ENCODE results near the gene MCUR1. TPM values are rescaled to one million over a fixed set of nuclear protein-coding genes. Genes with fewer than 3 reads are reported as not detected.
"Not testable (repeated sequence)": the region's sequence is repeated elsewhere in the genome, so short reads cannot be mapped to it uniquely, and the experiment has no call there.

The MCUR1 gene
- total RNA-seq, 1 donor from 2014 or later = 34.6 TPM

DNA sequence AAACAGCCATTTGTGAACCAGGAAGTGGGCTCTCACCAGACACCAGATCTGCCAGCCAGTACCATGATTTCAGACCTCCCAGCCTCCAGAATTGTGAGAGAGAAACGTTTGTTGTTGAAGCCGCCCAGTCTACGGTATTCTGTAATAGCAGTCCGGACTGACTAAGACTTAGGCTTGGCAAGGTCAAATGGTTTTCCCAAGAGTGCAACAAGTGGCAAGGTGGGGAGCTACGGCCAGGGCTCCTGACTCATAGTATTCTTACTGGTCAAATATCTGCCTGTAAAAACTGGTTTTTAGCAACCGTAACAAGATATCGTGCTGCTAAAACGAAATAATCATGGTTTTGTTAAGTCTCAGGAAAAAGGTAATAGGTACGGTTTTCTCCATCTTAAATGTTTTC, 37.8 kb downstream of the MCUR1 start:
- no peak for DNase-seq

DNA sequence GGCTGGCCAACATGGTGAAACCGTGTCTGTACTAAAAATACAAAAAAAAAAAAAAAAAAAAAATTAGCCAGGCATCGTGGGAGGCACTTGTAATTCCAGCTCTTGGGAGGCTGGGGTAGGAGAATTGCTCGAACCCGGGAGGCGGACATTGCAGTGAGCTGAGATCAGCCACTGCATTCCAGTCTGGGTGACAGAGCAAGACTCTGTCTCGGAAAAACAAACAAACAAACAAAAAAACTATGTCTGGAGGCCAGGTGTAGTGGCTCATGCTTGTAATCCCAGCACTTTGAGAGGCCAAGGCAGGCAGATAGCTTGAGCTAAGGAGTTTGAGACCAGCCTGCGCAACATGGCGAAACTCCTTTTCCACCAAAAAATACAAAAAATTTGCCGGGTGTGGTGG, 38.9 kb downstream of the MCUR1 start:
- DNase-seq = not testable (repeated sequence)

DNA sequence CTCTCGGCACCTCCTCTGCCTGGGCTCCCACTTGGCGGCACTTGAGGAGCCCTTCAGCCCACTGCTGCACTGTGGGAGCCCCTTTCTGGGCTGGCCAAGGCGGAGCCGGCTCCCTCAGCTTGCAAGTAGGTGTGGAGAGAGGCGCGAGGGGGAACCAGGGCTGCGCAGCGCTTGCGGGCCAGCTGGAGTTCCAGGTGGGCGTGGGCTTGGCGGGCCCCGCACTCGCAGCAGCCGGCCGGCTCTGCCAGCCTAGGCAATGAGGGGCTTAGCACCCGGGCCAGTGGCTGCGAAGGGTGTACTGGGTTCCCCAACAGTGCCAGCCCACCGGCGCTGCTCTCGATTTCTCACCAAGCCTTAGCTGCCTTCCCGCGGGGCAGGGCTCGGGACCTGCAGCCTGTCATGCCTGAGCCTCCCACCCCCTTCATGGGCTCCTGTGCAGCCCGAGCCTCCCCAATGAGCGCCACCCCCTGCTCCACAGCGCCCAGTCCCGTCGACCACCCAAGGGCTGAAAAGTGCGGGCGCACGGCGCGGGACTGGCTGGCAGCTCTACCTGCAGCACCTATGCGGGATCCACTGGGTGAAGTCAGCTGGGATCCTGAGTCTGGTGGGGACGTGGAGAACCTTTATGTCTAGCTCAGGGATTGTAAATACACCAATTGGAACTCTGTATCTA, 41.9 kb downstream of the MCUR1 start:
- DNase-seq = not testable (repeated sequence)

DNA sequence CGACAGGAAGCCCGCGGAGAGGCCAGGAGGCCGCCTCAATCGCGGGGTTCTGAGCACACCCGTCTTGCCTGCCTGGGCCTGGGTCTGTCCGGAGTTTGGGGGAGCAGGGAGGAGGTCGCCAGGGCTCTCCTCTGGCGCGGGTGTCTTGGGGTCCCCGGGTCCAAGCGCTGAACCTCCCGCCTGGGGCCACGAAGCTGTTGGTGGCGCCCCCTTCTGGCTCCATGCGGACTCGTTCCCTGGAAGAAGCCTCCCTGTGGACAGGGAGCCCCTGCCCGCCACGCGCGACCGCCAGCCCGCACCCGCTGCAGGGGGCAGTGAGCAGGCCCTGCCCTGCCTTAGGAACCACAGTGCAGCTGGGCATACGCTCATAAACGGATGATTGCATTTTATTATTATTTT, 44.7 kb downstream of the MCUR1 start:
- no peak for DNase-seq

DNA sequence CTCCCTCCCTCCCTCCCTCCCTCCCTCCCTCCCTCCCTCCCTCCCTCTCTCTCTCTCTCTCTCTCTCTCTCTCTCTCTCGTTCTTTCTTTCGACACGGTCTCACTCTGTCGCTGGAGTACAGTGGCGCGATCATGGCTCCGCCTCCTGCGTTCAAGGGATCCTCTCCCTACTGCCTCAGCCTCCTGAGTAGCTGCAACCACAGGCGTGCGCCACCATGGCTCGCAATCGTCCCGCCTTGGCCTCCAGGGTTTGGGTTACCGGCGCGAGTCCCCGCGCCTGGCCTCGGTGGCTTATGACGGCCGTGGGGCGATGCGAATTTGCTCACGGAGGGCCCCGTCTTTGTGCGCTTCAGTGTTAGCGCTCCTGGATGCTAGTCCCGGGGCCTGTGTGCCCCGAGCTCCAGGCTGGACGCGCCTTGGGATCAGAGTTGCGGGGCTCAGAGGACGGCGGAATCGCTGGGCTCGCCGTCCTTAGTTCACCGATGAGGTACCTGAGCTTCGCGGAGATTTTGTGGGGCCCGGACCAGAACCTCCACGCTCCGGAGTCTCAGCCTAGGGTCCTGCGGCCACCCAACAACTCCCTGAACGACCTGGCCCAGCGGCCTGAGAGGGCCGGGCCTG, 45.2 kb downstream of the MCUR1 start:
- no peak for DNase-seq

DNA sequence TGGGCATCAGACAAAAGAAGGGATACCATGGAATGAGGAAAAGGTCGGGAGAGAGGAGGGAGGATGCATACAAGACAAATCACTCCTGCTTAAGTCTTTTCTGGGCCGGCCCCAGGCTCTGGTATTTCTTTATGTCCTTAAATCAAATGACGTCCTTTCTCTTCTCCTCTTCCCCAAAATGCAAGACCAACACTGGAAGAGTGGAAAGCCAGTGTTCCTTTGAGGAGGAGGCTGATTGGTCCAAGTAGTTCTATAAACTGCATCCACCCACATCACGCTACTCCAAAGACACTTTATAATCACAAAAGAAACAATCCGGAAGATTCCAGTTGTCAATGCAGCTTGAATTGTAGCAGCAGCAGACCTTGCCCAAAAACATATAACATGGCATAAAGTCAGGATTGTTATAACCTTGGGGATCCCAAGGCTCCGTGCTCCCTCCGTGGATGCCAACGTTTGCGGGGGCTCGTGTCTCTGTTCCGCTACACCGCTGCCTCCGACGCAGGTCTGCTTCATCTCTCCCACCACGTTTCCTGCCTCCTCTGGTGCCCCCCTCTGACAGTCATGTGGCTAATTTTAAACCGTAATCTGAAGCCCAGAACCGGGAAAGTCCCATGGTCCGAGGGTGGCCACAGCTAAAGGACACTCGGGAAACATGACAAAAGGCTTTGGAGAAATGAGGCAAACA, 47.1 kb downstream of the MCUR1 start:
- peak; percentile 39 for DNase-seq

DNA sequence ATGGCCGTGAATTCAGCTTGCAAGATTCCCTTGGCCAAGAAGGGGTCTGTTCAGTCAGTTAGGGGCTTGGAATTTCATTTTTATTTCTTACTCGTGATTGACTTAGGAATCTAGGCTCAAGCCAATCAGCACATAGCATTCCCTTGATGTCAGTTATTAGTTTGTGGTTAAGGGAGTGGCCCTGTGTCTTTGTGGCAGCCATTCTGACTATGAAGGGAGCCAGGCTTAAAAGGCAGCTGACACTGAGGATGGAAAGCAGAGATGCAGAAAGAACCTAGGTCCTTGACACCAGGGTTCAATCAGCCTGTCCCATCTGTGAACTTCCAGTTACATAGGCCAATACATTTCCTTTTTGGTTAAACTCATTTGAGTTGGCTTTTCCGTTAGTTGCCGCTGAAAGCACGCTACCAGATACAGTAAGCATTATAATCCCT, 48.1 kb downstream of the MCUR1 start:
- no peak for DNase-seq

DNA sequence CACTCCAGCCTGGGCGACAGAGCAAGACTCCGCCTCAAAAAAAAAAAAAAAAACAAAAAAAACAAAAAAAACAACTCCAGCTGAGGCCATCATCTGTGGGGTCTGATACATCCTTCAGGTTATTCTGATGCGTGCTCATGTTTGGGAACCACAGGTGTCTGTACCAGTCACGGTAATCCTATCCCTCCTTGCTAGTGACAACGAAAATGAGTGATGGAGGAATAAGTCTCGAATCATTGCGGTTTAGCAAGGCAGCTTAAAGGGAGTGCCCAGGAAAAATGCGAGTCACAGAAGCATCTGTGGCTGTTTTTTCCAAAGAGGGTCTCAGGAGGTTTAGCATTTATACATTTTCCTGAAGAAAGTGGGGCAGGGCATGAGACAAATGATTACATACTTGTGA, 48.8 kb downstream of the MCUR1 start:
- DNase-seq = no peak

DNA sequence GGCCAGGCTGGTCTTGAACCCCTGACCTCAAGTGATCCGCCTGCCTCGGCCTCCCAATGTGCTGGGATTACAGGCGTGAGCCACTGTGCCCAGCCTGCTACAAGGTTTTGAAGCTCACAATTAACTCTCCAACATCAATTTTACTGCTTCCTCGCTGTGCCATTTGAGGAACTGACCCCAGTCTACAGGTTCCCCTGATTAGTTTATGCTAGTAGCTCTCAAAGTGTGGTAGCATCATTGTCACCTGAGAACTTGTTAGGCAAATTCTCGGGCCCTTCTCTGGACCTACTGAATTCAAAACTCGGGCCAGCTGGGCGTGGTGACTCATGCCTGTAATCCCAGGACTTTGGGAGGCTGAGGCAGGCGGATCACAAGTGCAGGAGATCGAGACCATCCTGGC, 49.4 kb downstream of the MCUR1 start:
- no peak for DNase-seq

DNA sequence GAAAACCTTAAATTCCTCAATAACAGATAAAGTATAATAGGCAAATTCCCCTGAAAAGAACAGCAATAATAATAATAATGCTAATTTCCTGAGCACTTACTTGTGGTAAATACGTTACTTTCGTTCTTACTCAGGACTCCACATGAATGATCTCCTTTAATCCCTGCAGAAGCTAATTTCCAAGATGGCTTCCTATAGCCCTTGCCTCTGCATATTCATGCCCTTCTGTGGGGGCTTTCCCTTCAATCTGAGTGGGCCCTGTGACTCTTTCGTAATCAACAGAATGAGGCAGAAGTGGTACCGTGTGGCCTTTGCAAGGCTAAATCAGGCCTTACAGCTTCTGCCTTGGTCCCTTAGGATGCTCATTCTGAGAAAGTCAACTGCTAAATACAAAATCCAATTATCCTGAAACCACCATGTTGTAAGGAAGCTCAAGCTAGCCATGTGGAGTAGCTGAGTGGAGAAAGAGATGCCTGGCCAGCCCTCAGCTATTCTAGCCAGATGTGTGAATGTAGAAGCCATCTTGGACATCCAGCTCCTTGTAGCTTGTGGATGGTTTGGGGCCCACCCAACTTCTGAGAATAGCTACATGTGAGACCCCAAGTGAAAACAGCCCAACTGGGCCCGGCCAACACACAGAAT, 50.5 kb downstream of the MCUR1 start:
- no peak for DNase-seq

DNA sequence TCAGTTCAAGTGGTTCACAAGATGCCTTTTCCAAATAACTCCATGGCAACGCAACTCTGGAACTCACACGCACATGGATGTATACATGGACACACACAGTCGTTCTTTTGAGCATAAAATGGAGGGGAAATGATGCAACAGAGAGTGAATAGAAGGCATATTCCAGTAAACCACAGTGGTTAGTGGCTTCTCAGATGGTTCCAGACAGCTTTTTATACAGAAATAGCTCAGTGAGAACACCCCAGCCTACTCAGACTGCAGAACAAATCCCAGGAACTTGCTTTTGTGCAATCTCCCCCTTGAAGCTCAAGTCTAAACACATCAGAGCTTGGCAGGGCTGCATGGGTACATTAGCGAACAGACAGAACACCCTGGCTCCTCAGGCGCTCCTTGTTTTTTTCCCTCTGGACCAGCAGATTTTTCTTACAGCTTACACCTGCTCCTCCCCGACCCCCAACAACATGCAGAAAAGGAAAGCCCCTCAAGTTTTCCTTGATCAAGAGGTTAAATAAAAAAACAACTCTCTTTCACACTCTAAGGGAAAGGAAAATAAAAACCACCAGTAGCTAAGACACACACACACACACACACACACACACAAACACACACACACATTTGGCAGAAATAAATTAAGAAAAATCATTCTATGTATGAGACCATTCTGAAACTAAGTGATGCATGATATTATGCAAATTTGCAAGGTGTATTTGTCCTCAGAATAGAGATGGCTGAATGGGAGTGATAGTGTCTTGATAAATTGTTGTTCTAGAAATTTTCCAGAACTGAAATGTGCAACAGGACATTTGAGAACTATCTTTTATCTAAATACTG, 51.5 kb downstream of the MCUR1 start:
- DNase-seq = peak; percentile 68

DNA sequence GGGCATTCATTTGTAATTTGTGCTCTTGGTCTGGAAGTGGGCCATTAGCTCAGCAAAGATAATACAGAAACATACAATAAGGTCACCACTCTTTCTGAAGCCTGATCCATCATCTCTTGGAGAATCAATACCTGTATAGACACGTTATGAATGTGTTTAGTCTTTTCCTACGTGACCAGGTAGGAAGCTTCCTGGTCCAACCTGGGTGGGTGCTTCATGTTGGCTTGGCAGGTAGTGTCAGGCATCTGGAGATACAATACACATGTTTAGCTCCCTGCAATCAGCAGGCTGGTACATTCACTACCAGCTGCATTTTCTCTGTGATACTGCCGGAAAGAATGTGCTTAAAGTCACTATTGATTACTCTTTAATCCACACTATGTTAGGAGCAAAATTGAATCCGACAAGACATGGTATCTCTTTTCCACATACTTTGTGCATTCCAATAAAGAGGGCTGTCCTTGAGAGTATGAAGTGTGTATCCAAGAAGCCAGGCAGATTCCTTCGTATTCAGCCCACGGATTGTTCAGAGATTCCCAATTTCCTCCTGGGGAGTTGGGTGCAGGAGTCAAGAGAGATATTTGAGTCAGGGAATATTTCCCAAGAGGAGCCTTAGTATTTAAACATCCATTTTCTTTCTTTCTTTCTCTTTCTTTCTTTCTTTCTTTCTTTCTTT, 52.9 kb downstream of the MCUR1 start:
- DNase-seq = no peak

DNA sequence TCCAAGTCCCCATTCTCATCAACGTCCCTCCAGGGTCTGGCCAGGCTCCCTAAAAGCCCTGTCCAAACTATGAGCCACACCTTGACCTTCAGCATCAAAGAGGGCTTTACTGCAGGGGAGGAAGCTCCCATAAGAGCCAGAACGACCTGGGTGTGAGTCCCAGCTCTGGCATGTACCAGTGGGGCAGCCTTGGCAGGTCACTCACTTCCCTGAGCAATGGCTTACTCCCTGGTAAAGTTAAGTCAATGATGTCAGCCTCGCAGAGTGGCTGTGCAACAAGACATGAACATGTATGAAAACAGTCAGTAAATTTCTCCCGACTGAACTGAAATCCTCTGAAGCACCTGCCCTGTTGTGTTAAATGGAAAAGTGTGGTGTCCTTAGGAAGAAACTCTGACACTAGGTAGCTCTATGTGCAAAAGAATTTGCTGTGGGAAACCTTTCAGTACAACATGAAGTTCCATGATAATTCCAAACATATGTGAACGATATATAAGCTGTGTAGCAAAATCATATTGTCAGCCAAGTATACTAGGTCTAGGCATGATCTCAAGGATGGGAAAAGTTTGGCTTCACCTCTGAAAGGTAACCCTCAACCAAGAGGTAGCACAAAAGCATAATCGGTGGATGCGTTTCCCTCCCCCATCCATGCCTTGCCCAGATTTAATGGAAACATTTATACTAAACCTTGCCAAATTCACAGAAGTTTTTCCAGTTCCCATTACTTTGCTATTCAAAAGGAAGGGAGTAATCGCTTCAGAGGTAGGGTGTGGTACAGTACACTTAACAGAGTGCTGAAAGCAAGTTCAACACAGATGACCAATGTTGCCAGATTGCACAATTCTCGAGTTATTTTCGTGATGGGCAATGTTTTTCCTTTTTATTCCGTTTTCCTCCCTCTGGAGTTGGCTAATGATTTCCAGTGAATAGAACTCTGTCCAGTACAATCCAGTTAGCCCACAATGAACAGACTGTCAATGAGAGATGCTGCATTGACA, 53.8 kb downstream of the MCUR1 start:
- no peak for DNase-seq

DNA sequence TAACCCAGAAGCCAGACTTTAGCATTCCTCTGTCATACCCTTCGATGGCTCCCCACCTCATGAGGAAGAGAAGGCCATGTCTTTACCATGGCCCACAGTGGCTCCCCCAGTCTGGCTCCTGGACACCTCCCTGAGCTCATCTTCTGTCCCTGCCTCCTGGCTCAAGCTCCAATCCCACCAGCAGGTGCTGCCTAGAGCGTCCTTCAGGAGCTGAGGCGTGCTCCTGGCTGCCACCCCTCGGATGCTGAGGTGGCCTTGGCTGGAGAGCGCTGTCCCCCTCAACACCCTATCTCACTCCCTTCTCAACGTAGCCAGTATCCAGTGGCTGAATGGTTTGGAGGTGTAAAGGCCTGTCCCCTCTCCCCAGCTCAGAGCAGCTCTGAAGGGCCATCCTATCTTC, 55.3 kb downstream of the MCUR1 start:
- DNase-seq = no peak

DNA sequence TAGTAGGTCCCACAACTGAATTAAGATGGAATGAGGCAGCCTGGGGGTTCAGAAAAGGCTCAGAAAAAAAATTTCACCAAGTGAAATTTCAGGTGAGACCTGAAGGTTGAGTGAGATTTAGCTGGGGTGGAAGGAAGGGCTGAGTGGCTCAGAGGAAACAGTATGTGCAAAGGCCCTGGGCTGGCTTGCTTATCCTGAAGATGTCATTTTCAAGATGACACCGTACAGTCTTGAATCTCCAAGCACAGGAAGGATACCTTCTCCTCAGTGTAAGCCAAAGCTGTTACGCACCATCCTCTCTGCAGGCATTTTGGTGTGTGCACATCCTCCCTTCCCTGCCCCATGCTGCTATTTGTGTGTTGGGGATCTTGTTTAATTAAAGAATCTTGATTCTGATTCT, 59.7 kb downstream of the MCUR1 start:
- DNase-seq = no peak

DNA sequence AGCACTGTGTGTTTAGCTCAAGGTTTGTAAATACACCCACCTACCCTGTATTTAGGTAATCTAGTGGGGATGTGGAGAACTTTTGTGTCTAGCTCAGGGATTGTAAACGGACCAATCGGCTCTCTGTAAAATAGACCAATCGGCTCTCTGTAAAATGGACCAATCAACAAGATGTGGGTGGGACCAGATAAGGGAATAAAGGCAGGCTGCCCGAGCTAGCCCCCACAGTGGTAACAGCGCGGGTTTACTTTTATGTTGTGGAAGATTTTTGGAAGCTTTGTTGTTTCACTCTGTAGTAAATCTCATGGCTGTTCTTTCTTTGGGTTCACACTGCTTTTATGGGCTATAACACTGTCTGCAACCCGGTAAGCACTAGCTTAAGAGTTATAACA, 70.6 kb downstream of the MCUR1 start:
- no peak for DNase-seq

DNA sequence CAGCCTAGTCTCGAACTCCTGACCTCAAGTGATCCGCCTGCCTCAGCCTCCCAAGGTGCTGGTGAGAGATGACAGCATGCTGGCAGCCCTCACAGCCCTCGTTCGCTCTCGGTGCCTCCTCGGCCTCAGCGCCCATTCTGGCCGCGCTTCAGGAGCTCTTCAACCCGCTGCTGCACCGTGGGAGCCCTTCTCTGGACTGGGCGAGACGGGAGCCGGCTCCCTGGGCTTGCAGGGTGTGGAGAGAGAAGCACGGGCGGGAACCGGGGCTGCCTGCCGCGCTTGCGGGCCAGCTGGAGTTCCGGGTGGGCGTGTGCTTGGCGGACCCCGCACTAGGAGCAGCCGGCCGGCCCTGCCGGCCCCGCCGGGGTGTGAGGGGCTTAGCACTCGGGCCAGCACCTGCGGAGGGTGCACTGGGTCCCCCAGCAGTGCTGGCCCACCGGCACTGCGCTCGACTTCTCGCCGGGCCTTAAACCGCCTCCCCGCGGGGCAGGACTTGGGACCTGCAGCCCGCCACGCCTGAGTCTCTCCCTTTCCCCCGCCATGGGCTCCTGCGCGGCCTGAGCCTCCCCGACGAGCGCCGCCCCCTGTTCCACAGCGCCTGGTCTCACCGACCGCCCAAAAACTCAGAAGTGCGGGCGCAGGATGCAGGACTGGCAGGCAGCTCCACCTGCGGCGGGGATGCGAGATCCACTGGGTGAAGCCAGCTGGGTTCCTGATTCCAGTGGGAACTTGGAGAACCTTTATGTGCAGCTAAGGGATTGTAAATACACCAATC, 71.2 kb downstream of the MCUR1 start:
- no peak for DNase-seq

DNA sequence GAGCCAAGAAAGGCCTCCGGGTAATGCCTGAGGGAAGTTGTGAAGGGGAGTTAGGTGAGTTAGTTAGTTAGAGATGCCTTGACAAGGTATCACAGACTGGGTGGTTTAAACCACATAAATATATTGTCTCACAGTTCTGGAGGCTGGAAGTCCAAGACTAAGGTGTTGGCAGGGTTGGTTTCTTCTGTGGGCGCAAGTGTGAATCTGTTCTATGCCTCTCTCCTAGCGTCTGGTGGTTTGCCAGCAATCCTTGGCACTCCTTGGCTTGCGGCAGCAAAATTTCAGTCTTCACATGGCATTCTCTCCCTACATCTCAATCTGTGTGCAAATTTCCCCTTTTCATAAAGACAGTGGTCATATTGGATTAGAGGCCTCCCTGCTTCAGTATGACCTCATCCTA, 73.0 kb downstream of the MCUR1 start:
- DNase-seq = peak; percentile 65

All from occipital lobe (tissue), 2 donors.